HK-2 (cell line): ENCODE data around the gene MEX3C.
A peak's percentile ranks its signal among the peaks of the same experiment; 100 is the strongest.

ENCODE experiments used
- DNase-seq: peaks from one replicate; pipeline ENCODE4 v3.0.0-alpha.2; 2018; ENCODE audit not compliant: unreplicated experiment

The MEX3C gene

GRCh38 chr18:51197661-51198424 is at the start of gene MEX3C:
Gene MEX3C (minus strand): TSS chr18:51197681. CDS start chr18:51197320, 361 bp downstream.
- DNase-seq, result peak; percentile 94

GRCh38 chr18:51241226-51241625 is 43.7 kb upstream of the MEX3C start:
- DNase-seq, result no peak

GRCh38 chr18:51236225-51236624 is 38.7 kb upstream of the MEX3C start:
- DNase-seq, result peak; percentile 1

GRCh38 chr18:51235009-51235789 is 37.7 kb upstream of the MEX3C start:
- DNase-seq, result peak; percentile 7

GRCh38 chr18:51234117-51235008 is 36.9 kb upstream of the MEX3C start:
- DNase-seq, result no peak

- DNase-seq, result no peak
Observed at GRCh38 chr18:51229328-51229727, 31.8 kb upstream of the MEX3C start.

GRCh38 chr18:51227660-51228059 is 30.2 kb upstream of the MEX3C start:
- DNase-seq, result no peak

GRCh38 chr18:51226587-51227350 is 29.3 kb upstream of the MEX3C start:
- no peak for DNase-seq

- DNase-seq, result no peak
Observed at GRCh38 chr18:51226068-51226467, 28.6 kb upstream of the MEX3C start.

GRCh38 chr18:51212606-51213005 is 15.1 kb upstream of the MEX3C start:
- no peak for DNase-seq

GRCh38 chr18:51211552-51211951 is 14.1 kb upstream of the MEX3C start:
- no peak for DNase-seq

GRCh38 chr18:51196811-51197660 is 445 bp downstream of the MEX3C start:
- DNase-seq, result peak; percentile 50

- peak; percentile 19 for DNase-seq
Observed at GRCh38 chr18:51196118-51196810, 1.2 kb downstream of the MEX3C start.

- DNase-seq, result peak; percentile 13
Observed at GRCh38 chr18:51195451-51196117, 1.9 kb downstream of the MEX3C start.

- DNase-seq, result no peak
Observed at GRCh38 chr18:51195086-51195450, 2.4 kb downstream of the MEX3C start.

- DNase-seq, result no peak
Observed at GRCh38 chr18:51194604-51195003, 2.9 kb downstream of the MEX3C start.

- no peak for DNase-seq
Observed at GRCh38 chr18:51193621-51194287, 3.7 kb downstream of the MEX3C start.

- DNase-seq, result no peak
Observed at GRCh38 chr18:51192696-51193095, 4.8 kb downstream of the MEX3C start.

GRCh38 chr18:51192026-51192425 is 5.5 kb downstream of the MEX3C start:
- no peak for DNase-seq
